H1 (cell line): ENCODE measurements around the gene KCNH4.

Experiments
- RAD21 ChIP-seq, 2 experiments: IDR thresholded peaks in 1 of 2; conservative IDR thresholded peaks in 1 of 2; 2 replicates each; pipeline ENCODE4 v1.6.1; 2011; ENCODE audit warnings: low read depth in 2 of 2, low read length in 2 of 2, improper control_type of control experiment in 1 of 2, inconsistent platforms in 1 of 2, mild to moderate bottlenecking in 1 of 2, moderate library complexity in 1 of 2
- TF ChIP-seq, protein P1 (sequence below), 3 experiments: IDR thresholded peaks; 1 replicate in 2 of 3; 2 replicates in 1 of 3; pipeline versions ENCODE4 v1.5.1 to v1.6.1; 2011; ENCODE audit warnings: low read length in 3 of 3, mild to moderate bottlenecking in 3 of 3, inconsistent platforms in 2 of 3, low read depth in 1 of 3, moderate library complexity in 1 of 3; ENCODE audit not compliant: insufficient read depth in 1 of 3; ENCODE audit errors: control extremely low read depth in 1 of 3
- TF ChIP-seq, protein P2 (sequence below): IDR thresholded peaks from 2 replicates; pipeline ENCODE4 v1.6.1; 2012; ENCODE audit warnings: inconsistent platforms
- TF ChIP-seq, protein P3 (sequence below): fragments of 300-600 bp; sonication (generic); IDR thresholded peaks from 2 replicates; pipeline ENCODE4 v1.7.1; 2012; ENCODE audit warnings: low read length, moderate library complexity, mild to moderate bottlenecking, inconsistent platforms; ENCODE audit not compliant: insufficient replicate concordance

DNA sequence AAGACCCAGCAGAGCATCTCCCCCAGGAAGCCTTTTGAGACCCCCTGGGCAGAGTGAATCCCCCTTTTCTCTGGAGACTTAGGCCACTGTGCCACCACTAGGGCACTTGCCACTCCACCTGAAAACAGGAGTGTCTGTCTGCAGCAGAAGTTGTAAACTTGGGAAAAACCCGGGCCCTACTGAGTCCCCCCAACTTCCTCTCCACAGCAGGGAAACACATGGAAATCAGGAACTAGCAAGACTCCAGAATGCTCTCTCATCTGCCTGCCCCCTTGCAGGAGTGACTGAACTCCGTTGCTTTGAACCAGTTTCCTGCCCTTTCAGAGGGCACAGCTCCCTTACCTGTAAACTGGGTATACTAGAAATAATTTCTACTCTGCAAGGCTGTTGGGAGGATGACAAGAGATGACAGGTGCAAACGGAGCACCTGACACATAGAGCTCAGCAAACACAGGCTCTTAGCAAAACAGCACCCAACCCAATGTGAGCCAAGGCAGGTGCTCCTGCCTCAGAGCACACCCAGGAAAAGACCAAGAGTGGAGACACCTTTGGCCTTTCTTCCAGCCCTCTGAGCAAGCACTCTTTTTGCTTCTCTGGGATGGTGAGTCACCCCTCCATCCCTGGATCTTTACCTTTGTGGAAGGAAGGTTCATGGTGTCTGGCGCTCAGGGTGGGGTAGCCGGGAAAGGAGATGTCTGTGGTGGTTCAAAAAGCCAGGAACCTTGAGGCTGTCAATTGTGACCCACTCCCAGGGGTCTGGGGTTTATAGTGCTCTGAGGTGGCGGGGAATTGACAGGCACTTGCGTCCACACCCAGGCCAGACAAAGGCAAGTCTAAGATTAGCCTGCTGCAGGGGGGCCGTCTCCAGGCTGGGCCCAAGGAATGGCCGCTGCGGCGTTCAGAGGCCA is 4.0 kb upstream of the KCNH4 start, which contains the start of gene HCRT:
- TF ChIP-seq, protein P1, sequence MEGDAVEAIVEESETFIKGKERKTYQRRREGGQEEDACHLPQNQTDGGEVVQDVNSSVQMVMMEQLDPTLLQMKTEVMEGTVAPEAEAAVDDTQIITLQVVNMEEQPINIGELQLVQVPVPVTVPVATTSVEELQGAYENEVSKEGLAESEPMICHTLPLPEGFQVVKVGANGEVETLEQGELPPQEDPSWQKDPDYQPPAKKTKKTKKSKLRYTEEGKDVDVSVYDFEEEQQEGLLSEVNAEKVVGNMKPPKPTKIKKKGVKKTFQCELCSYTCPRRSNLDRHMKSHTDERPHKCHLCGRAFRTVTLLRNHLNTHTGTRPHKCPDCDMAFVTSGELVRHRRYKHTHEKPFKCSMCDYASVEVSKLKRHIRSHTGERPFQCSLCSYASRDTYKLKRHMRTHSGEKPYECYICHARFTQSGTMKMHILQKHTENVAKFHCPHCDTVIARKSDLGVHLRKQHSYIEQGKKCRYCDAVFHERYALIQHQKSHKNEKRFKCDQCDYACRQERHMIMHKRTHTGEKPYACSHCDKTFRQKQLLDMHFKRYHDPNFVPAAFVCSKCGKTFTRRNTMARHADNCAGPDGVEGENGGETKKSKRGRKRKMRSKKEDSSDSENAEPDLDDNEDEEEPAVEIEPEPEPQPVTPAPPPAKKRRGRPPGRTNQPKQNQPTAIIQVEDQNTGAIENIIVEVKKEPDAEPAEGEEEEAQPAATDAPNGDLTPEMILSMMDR (IDR thresholded peaks at IDR 0.05; ENCODE audit: control extremely low read depth in 1 of 3, insufficient read depth in 1 of 3, low read depth in 1 of 3, low read length in 3 of 3): no peak
- TF ChIP-seq, protein P2, sequence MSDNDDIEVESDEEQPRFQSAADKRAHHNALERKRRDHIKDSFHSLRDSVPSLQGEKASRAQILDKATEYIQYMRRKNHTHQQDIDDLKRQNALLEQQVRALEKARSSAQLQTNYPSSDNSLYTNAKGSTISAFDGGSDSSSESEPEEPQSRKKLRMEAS: no peak
- TF ChIP-seq, protein P3, sequence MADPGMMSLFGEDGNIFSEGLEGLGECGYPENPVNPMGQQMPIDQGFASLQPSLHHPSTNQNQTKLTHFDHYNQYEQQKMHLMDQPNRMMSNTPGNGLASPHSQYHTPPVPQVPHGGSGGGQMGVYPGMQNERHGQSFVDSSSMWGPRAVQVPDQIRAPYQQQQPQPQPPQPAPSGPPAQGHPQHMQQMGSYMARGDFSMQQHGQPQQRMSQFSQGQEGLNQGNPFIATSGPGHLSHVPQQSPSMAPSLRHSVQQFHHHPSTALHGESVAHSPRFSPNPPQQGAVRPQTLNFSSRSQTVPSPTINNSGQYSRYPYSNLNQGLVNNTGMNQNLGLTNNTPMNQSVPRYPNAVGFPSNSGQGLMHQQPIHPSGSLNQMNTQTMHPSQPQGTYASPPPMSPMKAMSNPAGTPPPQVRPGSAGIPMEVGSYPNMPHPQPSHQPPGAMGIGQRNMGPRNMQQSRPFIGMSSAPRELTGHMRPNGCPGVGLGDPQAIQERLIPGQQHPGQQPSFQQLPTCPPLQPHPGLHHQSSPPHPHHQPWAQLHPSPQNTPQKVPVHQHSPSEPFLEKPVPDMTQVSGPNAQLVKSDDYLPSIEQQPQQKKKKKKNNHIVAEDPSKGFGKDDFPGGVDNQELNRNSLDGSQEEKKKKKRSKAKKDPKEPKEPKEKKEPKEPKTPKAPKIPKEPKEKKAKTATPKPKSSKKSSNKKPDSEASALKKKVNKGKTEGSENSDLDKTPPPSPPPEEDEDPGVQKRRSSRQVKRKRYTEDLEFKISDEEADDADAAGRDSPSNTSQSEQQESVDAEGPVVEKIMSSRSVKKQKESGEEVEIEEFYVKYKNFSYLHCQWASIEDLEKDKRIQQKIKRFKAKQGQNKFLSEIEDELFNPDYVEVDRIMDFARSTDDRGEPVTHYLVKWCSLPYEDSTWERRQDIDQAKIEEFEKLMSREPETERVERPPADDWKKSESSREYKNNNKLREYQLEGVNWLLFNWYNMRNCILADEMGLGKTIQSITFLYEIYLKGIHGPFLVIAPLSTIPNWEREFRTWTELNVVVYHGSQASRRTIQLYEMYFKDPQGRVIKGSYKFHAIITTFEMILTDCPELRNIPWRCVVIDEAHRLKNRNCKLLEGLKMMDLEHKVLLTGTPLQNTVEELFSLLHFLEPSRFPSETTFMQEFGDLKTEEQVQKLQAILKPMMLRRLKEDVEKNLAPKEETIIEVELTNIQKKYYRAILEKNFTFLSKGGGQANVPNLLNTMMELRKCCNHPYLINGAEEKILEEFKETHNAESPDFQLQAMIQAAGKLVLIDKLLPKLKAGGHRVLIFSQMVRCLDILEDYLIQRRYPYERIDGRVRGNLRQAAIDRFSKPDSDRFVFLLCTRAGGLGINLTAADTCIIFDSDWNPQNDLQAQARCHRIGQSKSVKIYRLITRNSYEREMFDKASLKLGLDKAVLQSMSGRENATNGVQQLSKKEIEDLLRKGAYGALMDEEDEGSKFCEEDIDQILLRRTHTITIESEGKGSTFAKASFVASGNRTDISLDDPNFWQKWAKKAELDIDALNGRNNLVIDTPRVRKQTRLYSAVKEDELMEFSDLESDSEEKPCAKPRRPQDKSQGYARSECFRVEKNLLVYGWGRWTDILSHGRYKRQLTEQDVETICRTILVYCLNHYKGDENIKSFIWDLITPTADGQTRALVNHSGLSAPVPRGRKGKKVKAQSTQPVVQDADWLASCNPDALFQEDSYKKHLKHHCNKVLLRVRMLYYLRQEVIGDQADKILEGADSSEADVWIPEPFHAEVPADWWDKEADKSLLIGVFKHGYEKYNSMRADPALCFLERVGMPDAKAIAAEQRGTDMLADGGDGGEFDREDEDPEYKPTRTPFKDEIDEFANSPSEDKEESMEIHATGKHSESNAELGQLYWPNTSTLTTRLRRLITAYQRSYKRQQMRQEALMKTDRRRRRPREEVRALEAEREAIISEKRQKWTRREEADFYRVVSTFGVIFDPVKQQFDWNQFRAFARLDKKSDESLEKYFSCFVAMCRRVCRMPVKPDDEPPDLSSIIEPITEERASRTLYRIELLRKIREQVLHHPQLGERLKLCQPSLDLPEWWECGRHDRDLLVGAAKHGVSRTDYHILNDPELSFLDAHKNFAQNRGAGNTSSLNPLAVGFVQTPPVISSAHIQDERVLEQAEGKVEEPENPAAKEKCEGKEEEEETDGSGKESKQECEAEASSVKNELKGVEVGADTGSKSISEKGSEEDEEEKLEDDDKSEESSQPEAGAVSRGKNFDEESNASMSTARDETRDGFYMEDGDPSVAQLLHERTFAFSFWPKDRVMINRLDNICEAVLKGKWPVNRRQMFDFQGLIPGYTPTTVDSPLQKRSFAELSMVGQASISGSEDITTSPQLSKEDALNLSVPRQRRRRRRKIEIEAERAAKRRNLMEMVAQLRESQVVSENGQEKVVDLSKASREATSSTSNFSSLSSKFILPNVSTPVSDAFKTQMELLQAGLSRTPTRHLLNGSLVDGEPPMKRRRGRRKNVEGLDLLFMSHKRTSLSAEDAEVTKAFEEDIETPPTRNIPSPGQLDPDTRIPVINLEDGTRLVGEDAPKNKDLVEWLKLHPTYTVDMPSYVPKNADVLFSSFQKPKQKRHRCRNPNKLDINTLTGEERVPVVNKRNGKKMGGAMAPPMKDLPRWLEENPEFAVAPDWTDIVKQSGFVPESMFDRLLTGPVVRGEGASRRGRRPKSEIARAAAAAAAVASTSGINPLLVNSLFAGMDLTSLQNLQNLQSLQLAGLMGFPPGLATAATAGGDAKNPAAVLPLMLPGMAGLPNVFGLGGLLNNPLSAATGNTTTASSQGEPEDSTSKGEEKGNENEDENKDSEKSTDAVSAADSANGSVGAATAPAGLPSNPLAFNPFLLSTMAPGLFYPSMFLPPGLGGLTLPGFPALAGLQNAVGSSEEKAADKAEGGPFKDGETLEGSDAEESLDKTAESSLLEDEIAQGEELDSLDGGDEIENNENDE: no peak
- TF ChIP-seq RAD21 (IDR thresholded peaks at IDR 0.05 in 1 of 2, conservative IDR thresholded peaks at IDR 0.05 in 1 of 2; ENCODE audit: low read depth in 2 of 2, low read length in 2 of 2): no peak
